Colonic mucosa (tissue), 4 donors: Measurements from ENCODE around the gene ZNF688. TPM values are rescaled to one million over a fixed set of nuclear protein-coding genes. Genes with fewer than 3 reads are reported as not detected.

ENCODE experiments used
- DNase-seq: peaks from one replicate; pipeline ENCODE4 v3.0.0-alpha.2; 2020
- H3K27ac ChIP-seq: fragments of 200-600 bp; one replicate; pipeline ENCODE4 v1.8.0; 2021
- H3K27me3 ChIP-seq: fragments of 200-600 bp; one replicate; pipeline ENCODE4 v1.8.0; 2021
- H3K36me3 ChIP-seq: fragments of 200-600 bp; one replicate; pipeline ENCODE4 v1.8.0; 2021
- H3K4me1 ChIP-seq: fragments of 200-600 bp; one replicate; pipeline ENCODE4 v1.8.0; 2021; ENCODE audit warnings: mild to moderate bottlenecking
- H3K4me3 ChIP-seq: fragments of 200-600 bp; one replicate; pipeline ENCODE4 v1.8.0; 2021
- H3K9ac ChIP-seq, 2 donors: one replicate each; pipeline ENCODE4 v1.7.0; 2013; ENCODE audit warnings: control low read depth in 2 of 2, low read depth in 2 of 2, low read length in 2 of 2
- H3K9me3 ChIP-seq: fragments of 200-600 bp; one replicate; pipeline ENCODE4 v1.8.0; 2021
- CTCF ChIP-seq: fragments of 200-600 bp; IDR thresholded peaks from one replicate; pipeline ENCODE4 v1.8.0; 2022; ENCODE audit warnings: antibody characterized with exemption, mild to moderate bottlenecking
- intact Hi-C: fragments of 100-400 bp; cut with DNase I; formaldehyde crosslinking; loops from one replicate; pipeline ENCODE4 v1.14.1; 2022
- total RNA-seq, 2 donors: library from RNA; stranded (reverse); fragmentation: NEBNext Ultra II Directional in 1 of 2; extraction: Animal tissue kit (Norgen Biotek cat#: 25700) in 1 of 2; gene quantifications; one replicate each; pipeline ENCODE4 v1.2.1, GENCODE V29; 2021
- donor health status: healthy.
- donor health status: DM: no; HTN: no; CAD: no.
- donor health status: DM: no; HTN: no; CAD: no.

The ZNF688 gene
- total RNA-seq, 2 donors from 2014 or later = 13.1 to 14.3 TPM

GRCh38 chr16:30604316-30604947 lies 32.9 kb upstream of the ZNF688 start:
- Histone ChIP-seq H3K27me3 (no peaks in the 10 kb centered on the region), H3K9me3 (no peaks in the 10 kb centered on the region), H3K4me1 (peaks cover 6% of the 10 kb centered on the region), H3K9ac (no peak overlapping the region), H3K27ac (no peak overlapping the region), H3K4me3 (no peak overlapping the region), H3K36me3 (peaks cover 4% of the 10 kb centered on the region)
- no peak for TF ChIP-seq CTCF
- intact Hi-C loops = loop anchor here (10.0 kb wide), 1 partner anchor 180 kb away; no protein-coding TSS in a partner anchor
- no peak for DNase-seq

GRCh38 chr16:30603945-30604315 lies 32.4 kb upstream of the ZNF688 start:
- Histone ChIP-seq H3K36me3 (peaks cover 4% of the 10 kb centered on the region), H3K4me3 (no peak overlapping the region), H3K27me3 (no peaks in the 10 kb centered on the region), H3K9me3 (no peaks in the 10 kb centered on the region), H3K27ac (no peak overlapping the region), H3K9ac (no peak overlapping the region), H3K4me1 (peaks cover 1% of the 10 kb centered on the region)
- DNase-seq = no peak
- intact Hi-C loops = loop anchor here (10.0 kb wide), 1 partner anchor 179 kb away; no protein-coding TSS in a partner anchor
- no peak for TF ChIP-seq CTCF

- H3K36me3 ChIP-seq = peaks cover 4% of the 10 kb centered on the region
These were observed 31.2 kb upstream of the ZNF688 start for GRCh38 chr16:30602616-30603277.

GRCh38 chr16:30601966-30602365 lies 30.5 kb upstream of the ZNF688 start:
- H3K9ac ChIP-seq = no peak overlapping the region
- H3K27me3 ChIP-seq = no peaks in the 10 kb centered on the region
- intact Hi-C loops = loop anchor here (10.0 kb wide), 1 partner anchor 177 kb away; no protein-coding TSS in a partner anchor
- H3K27ac ChIP-seq = no peak overlapping the region
- no peak overlapping the region for H3K4me3 ChIP-seq
- no peaks in the 10 kb centered on the region for H3K4me1 ChIP-seq
- TF ChIP-seq CTCF = no peak
- DNase-seq = no peak
- H3K9me3 ChIP-seq = no peaks in the 10 kb centered on the region
- H3K36me3 ChIP-seq = peaks cover 4% of the 10 kb centered on the region

More at GRCh38 chr16:30602616-30603277, 31.2 kb upstream of the ZNF688 start:
- TF ChIP-seq CTCF = no peak
- H3K9me3 ChIP-seq = no peaks in the 10 kb centered on the region
- H3K4me3 ChIP-seq = no peak overlapping the region
- no peak overlapping the region for H3K27ac ChIP-seq
- H3K4me1 ChIP-seq = no peaks in the 10 kb centered on the region
- intact Hi-C loops = loop anchor here (10.0 kb wide), 1 partner anchor 178 kb away; no protein-coding TSS in a partner anchor
- no peaks in the 10 kb centered on the region for H3K27me3 ChIP-seq
- H3K9ac ChIP-seq = no peak overlapping the region
- DNase-seq = no peak

GRCh38 chr16:30600929-30601328 lies 29.4 kb upstream of the ZNF688 start:
- no peak for DNase-seq

More at GRCh38 chr16:30600929-30601328, 29.4 kb upstream of the ZNF688 start:
- Histone ChIP-seq H3K27ac (no peak overlapping the region), H3K9me3 (no peaks in the 10 kb centered on the region), H3K9ac (no peak overlapping the region), H3K36me3 (peaks cover 4% of the 10 kb centered on the region), H3K4me1 (no peaks in the 10 kb centered on the region), H3K4me3 (no peak overlapping the region), H3K27me3 (no peaks in the 10 kb centered on the region)
- TF ChIP-seq CTCF = no peak
- intact Hi-C loops = loop anchor here (10.0 kb wide), 1 partner anchor 176 kb away; no protein-coding TSS in a partner anchor
